Mesothelial cell of epicardium (in vitro differentiated cells): ENCODE results near the gene CCIN. TPM values are rescaled to one million over a fixed set of nuclear protein-coding genes. Genes with fewer than 3 reads are reported as not detected.
A peak's percentile ranks its signal among the peaks of the same experiment; 100 is the strongest.

ENCODE experiments used
- DNase-seq, 2 experiments: peaks; one replicate each; pipeline ENCODE4 v3.0.0; 2021; ENCODE audit warnings: low spot score in 2 of 2; ENCODE audit not compliant: unreplicated experiment in 2 of 2
- H3K27ac Mint-ChIP-seq: 2 replicates; pipeline ENCODE4 v1.8.0; 2021; ENCODE audit warnings: mixed read lengths
- H3K27me3 Mint-ChIP-seq: 2 replicates; pipeline ENCODE4 v1.8.0; 2021; ENCODE audit warnings: low read depth, mixed read lengths
- H3K36me3 Mint-ChIP-seq: 2 replicates; pipeline ENCODE4 v1.8.0; 2021; ENCODE audit warnings: mixed read lengths
- H3K4me1 Mint-ChIP-seq: 2 replicates; pipeline ENCODE4 v1.8.0; 2021; ENCODE audit warnings: mixed read lengths
- H3K4me3 Mint-ChIP-seq: 2 replicates; pipeline ENCODE4 v1.8.0; 2021; ENCODE audit warnings: mild to moderate bottlenecking, moderate library complexity, mixed read lengths
- H3K9me3 Mint-ChIP-seq: 2 replicates; pipeline ENCODE4 v1.8.0; 2021; ENCODE audit warnings: mixed read lengths
- total RNA-seq: library from RNA; stranded (reverse); gene quantifications from 3 replicates; pipeline ENCODE4 v1.2.1, GENCODE V29; 2021
- TF ChIP-seq, protein P1 (sequence below): fragments of 200-600 bp; sonication (generic); IDR thresholded peaks from one replicate; pipeline ENCODE4 v1.5.0; 2021; ENCODE audit warnings: antibody characterized with exemption; ENCODE audit not compliant: unreplicated experiment

Gene CCIN
- total RNA-seq, 1 donor from 2014 or later, result 0.40 TPM

DNA sequence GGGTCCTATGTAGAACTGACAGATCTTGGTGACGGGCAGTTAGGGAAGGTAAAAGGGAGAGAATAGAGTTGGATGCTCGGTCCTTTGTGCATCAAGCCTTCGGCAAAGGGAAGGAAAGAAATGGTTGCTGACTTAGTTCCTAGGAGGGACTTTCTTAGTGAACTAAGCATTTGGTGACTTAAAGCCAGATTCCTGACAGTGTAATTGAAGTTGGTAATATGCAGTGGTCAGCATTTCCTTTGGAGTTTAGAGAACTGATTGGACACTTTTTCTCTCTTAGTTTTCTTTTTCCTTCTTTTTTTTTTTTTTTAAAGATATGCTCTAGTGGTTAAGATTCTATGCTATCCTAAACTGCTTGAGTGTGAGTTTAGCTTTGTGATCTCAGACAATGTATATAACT is 23.8 kb downstream of the CCIN start:
- Mint-ChIP-seq H3K27me3 (no peaks in the 10 kb centered on the region), H3K9me3 (no peaks in the 10 kb centered on the region), H3K4me1 (peaks cover 49% of the 10 kb centered on the region), H3K36me3 (peaks cover 13% of the 10 kb centered on the region), H3K4me3 (peak overlapping the region; percentile 89), H3K27ac (peak overlapping the region; percentile 41)
- TF ChIP-seq, protein P1, sequence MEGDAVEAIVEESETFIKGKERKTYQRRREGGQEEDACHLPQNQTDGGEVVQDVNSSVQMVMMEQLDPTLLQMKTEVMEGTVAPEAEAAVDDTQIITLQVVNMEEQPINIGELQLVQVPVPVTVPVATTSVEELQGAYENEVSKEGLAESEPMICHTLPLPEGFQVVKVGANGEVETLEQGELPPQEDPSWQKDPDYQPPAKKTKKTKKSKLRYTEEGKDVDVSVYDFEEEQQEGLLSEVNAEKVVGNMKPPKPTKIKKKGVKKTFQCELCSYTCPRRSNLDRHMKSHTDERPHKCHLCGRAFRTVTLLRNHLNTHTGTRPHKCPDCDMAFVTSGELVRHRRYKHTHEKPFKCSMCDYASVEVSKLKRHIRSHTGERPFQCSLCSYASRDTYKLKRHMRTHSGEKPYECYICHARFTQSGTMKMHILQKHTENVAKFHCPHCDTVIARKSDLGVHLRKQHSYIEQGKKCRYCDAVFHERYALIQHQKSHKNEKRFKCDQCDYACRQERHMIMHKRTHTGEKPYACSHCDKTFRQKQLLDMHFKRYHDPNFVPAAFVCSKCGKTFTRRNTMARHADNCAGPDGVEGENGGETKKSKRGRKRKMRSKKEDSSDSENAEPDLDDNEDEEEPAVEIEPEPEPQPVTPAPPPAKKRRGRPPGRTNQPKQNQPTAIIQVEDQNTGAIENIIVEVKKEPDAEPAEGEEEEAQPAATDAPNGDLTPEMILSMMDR, result no peak
- DNase-seq, result no peak

DNA sequence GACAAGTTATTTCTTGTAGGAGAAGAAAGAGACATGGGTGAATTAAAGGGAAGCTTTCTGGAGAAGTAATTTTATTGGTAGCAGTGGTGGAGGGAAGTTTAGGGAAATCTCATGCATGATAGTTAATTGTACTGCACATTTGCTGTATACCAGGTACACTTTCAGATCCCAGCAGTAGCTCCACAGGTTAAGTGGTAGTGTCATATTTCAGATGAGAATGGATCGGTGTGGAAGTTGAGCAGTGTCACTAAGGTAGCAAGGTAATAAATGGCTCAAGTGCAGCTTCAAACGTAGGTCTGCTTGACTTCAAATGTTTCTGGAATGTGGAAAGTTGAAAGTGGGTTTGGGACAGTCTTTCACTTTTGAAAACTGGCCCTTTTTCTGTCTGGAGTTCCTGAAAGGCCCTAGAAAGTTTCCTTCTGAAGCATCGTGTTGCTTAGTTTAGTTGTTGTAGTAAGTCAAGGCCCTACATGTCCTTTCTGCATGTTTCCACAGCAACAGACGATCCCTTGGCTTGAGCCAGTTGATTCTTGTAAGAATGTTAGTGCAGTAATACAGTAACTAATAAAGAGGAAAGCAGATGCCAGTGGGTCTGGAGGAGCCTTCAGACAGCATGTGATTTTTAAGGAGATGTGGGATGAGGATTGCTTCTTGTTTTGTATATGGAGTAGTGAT is 25.3 kb downstream of the CCIN start:
- peaks cover 49% of the 10 kb centered on the region for H3K4me1 Mint-ChIP-seq
- peak overlapping the region; percentile 28 for H3K4me3 Mint-ChIP-seq
- H3K27me3 Mint-ChIP-seq, result no peaks in the 10 kb centered on the region
- TF ChIP-seq, protein P1, result no peak
- no peaks in the 10 kb centered on the region for H3K9me3 Mint-ChIP-seq
- no peak for DNase-seq
- peaks cover 13% of the 10 kb centered on the region for H3K36me3 Mint-ChIP-seq
- H3K27ac Mint-ChIP-seq, result peak overlapping the region; percentile 80

GRCh38 chr9:36204906-36205547 is 35.8 kb downstream of the CCIN start:
- no peak for DNase-seq
- peaks cover 36% of the 10 kb centered on the region for H3K36me3 Mint-ChIP-seq
- H3K4me1 Mint-ChIP-seq, result no peaks in the 10 kb centered on the region
- H3K27me3 Mint-ChIP-seq, result no peaks in the 10 kb centered on the region
- H3K27ac Mint-ChIP-seq, result no peak overlapping the region
- H3K4me3 Mint-ChIP-seq, result no peak overlapping the region
- TF ChIP-seq, protein P1, result no peak
- H3K9me3 Mint-ChIP-seq, result no peaks in the 10 kb centered on the region

- Mint-ChIP-seq H3K4me1 (no peaks in the 10 kb centered on the region), H3K9me3 (no peaks in the 10 kb centered on the region), H3K4me3 (no peak overlapping the region), H3K27me3 (no peaks in the 10 kb centered on the region), H3K36me3 (peaks cover 37% of the 10 kb centered on the region), H3K27ac (no peak overlapping the region)
- TF ChIP-seq, protein P1, result no peak
- DNase-seq, result no peak
Measured at GRCh38 chr9:36207016-36207415, 37.8 kb downstream of the CCIN start.

GRCh38 chr9:36207546-36208012 is 38.4 kb downstream of the CCIN start:
- TF ChIP-seq, protein P1, result no peak
- no peaks in the 10 kb centered on the region for H3K9me3 Mint-ChIP-seq
- no peak overlapping the region for H3K4me3 Mint-ChIP-seq
- DNase-seq, result no peak
- H3K27ac Mint-ChIP-seq, result no peak overlapping the region
- H3K27me3 Mint-ChIP-seq, result no peaks in the 10 kb centered on the region
- no peaks in the 10 kb centered on the region for H3K4me1 Mint-ChIP-seq
- peaks cover 33% of the 10 kb centered on the region for H3K36me3 Mint-ChIP-seq
